ENCODE data around the gene ANKRD29.

GRCh38 chr18:23568281-23569138 lies 94.2 kb downstream of the ANKRD29 start:
- TF ChIP-seq CTCF (optimal IDR thresholded peaks at IDR 0.05 in 1 of 3, IDR thresholded peaks at IDR 0.05 in 1 of 3, conservative IDR thresholded peaks at IDR 0.05 in 1 of 3; ENCODE audit: extremely low read depth in 1 of 3, insufficient read depth in 2 of 3, low read length in 3 of 3) (no peak), EZH2 (IDR thresholded peaks at IDR 0.05; ENCODE audit: low read length) (no peak)

Measured in keratinocyte (primary cell).